ENCODE results near the gene SRSF9.

DNA sequence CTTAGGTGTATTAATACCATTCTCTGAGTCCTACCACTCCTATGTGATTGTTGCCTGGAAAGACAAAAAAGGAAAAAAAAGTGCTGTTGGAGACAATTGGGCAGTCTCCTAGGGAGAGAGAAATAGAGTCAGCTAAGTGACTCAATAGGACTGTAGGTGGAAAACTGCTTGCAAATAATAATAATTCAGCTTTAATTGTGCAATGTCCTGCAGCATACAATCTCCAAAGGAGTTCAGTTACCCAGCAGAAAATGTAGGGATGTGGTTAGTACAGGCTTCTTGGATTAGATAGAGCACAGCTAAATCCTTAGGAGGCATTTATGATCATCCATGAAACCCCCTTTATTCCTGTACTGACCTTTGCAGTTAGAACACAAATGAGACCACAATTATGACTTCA, 3.0 kb upstream of the SRSF9 start:
- TF ChIP-seq, protein P1, sequence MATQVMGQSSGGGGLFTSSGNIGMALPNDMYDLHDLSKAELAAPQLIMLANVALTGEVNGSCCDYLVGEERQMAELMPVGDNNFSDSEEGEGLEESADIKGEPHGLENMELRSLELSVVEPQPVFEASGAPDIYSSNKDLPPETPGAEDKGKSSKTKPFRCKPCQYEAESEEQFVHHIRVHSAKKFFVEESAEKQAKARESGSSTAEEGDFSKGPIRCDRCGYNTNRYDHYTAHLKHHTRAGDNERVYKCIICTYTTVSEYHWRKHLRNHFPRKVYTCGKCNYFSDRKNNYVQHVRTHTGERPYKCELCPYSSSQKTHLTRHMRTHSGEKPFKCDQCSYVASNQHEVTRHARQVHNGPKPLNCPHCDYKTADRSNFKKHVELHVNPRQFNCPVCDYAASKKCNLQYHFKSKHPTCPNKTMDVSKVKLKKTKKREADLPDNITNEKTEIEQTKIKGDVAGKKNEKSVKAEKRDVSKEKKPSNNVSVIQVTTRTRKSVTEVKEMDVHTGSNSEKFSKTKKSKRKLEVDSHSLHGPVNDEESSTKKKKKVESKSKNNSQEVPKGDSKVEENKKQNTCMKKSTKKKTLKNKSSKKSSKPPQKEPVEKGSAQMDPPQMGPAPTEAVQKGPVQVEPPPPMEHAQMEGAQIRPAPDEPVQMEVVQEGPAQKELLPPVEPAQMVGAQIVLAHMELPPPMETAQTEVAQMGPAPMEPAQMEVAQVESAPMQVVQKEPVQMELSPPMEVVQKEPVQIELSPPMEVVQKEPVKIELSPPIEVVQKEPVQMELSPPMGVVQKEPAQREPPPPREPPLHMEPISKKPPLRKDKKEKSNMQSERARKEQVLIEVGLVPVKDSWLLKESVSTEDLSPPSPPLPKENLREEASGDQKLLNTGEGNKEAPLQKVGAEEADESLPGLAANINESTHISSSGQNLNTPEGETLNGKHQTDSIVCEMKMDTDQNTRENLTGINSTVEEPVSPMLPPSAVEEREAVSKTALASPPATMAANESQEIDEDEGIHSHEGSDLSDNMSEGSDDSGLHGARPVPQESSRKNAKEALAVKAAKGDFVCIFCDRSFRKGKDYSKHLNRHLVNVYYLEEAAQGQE (IDR thresholded peaks at IDR 0.05; ENCODE audit: low read depth), result no peak
- TF ChIP-seq EP300 (IDR thresholded peaks at IDR 0.05; ENCODE audit: borderline replicate concordance), result no peak
- TF ChIP-seq EGR1 (IDR thresholded peaks at IDR 0.05), result no peak
